ENCODE data around the gene EXOC6B. TPM values are rescaled to one million over a fixed set of nuclear protein-coding genes. Genes with fewer than 3 reads are reported as not detected.

The EXOC6B gene
- polyA plus RNA-seq, 1 donor from 2014 or later: 3.2 TPM

GRCh38 chr2:72821118-72821517 lies 4.7 kb downstream of the EXOC6B start:
- Mint-ChIP-seq H3K27me3 (peaks cover 3% of the 10 kb centered on the region), H3K27ac (no peak overlapping the region), H3K9me3 (no peaks in the 10 kb centered on the region), H3K4me1 (peaks cover 16 to 32% (median 23%) of the 10 kb centered on the region in 3 donors), H3K36me3 (peaks cover 1% of the 10 kb centered on the region), H3K4me3 (no peak overlapping the region)

GRCh38 chr2:72819501-72819900 lies 6.3 kb downstream of the EXOC6B start:
- no peaks in the 10 kb centered on the region for H3K9me3 Mint-ChIP-seq
- peaks cover 10 to 24% (median 15%) of the 10 kb centered on the region in 3 donors for H3K4me1 Mint-ChIP-seq
- peaks cover 3% of the 10 kb centered on the region for H3K36me3 Mint-ChIP-seq
- H3K4me3 Mint-ChIP-seq: no peak overlapping the region
- no peak overlapping the region for H3K27ac Mint-ChIP-seq
- H3K27me3 Mint-ChIP-seq: no peaks in the 10 kb centered on the region

GRCh38 chr2:72815655-72816278 lies 10.1 kb downstream of the EXOC6B start:
- Mint-ChIP-seq H3K9me3 (no peaks in the 10 kb centered on the region), H3K4me1 (peaks cover 5 to 8% (median 7%) of the 10 kb centered on the region in 3 donors), H3K4me3 (no peak overlapping the region), H3K27ac (no peak overlapping the region), H3K27me3 (no peaks in the 10 kb centered on the region), H3K36me3 (peaks cover 11% of the 10 kb centered on the region)

GRCh38 chr2:72813841-72814240 lies 12.0 kb downstream of the EXOC6B start:
- H3K4me1 Mint-ChIP-seq: peaks cover 5 to 7% (median 5%) of the 10 kb centered on the region in 3 donors
- peaks cover 17% of the 10 kb centered on the region for H3K36me3 Mint-ChIP-seq
- H3K4me3 Mint-ChIP-seq: no peak overlapping the region
- peaks cover 0 to 8% (median 6%) of the 10 kb centered on the region in 3 donors for H3K9me3 Mint-ChIP-seq
- no peak overlapping the region for H3K27ac Mint-ChIP-seq
- H3K27me3 Mint-ChIP-seq: no peaks in the 10 kb centered on the region

- Mint-ChIP-seq H3K27ac (no peak overlapping the region), H3K4me3 (no peak overlapping the region), H3K27me3 (no peaks in the 10 kb centered on the region), H3K36me3 (peaks cover 22% of the 10 kb centered on the region), H3K9me3 (peaks cover 0 to 13% (median 6%) of the 10 kb centered on the region in 3 donors), H3K4me1 (peaks cover 0 to 5% (median 4%) of the 10 kb centered on the region in 3 donors)
Measured at GRCh38 chr2:72810165-72810564, 15.7 kb downstream of the EXOC6B start.

GRCh38 chr2:72809095-72809494 lies 16.7 kb downstream of the EXOC6B start:
- no peaks in the 10 kb centered on the region for H3K27me3 Mint-ChIP-seq
- H3K4me3 Mint-ChIP-seq: peak overlapping the region in 1 of 4 donors; percentile 70
- peaks cover 22% of the 10 kb centered on the region for H3K36me3 Mint-ChIP-seq
- H3K27ac Mint-ChIP-seq: no peak overlapping the region
- peaks cover 0 to 13% (median 6%) of the 10 kb centered on the region in 3 donors for H3K9me3 Mint-ChIP-seq
- H3K4me1 Mint-ChIP-seq: peaks cover 0 to 5% (median 4%) of the 10 kb centered on the region in 3 donors

GRCh38 chr2:72806280-72806945 lies 19.4 kb downstream of the EXOC6B start:
- no peaks in the 10 kb centered on the region for H3K4me1 Mint-ChIP-seq
- no peak overlapping the region for H3K4me3 Mint-ChIP-seq

GRCh38 chr2:72803626-72804320 lies 22.1 kb downstream of the EXOC6B start:
- H3K36me3 Mint-ChIP-seq: peaks cover 6% of the 10 kb centered on the region
- peaks cover 0 to 4% (median 0%) of the 10 kb centered on the region in 3 donors for H3K9me3 Mint-ChIP-seq
- H3K4me1 Mint-ChIP-seq: no peaks in the 10 kb centered on the region
- no peak overlapping the region for H3K4me3 Mint-ChIP-seq
- H3K27me3 Mint-ChIP-seq: no peaks in the 10 kb centered on the region
- no peak overlapping the region for H3K27ac Mint-ChIP-seq

More at GRCh38 chr2:72806280-72806945, 19.4 kb downstream of the EXOC6B start:
- peaks cover 15% of the 10 kb centered on the region for H3K36me3 Mint-ChIP-seq
- peaks cover 0 to 13% (median 6%) of the 10 kb centered on the region in 3 donors for H3K9me3 Mint-ChIP-seq
- H3K27me3 Mint-ChIP-seq: no peaks in the 10 kb centered on the region
- H3K27ac Mint-ChIP-seq: no peak overlapping the region

- Mint-ChIP-seq H3K27ac (no peak overlapping the region), H3K9me3 (peaks cover 0 to 3% (median 0%) of the 10 kb centered on the region in 3 donors), H3K36me3 (peaks cover 4% of the 10 kb centered on the region), H3K4me3 (no peak overlapping the region), H3K27me3 (no peaks in the 10 kb centered on the region), H3K4me1 (no peaks in the 10 kb centered on the region)
Measured at GRCh38 chr2:72803151-72803550, 22.7 kb downstream of the EXOC6B start.

GRCh38 chr2:72800492-72800891 lies 25.3 kb downstream of the EXOC6B start:
- Mint-ChIP-seq H3K4me1 (peaks cover 2 to 4% (median 4%) of the 10 kb centered on the region in 3 donors), H3K4me3 (no peak overlapping the region), H3K36me3 (no peaks in the 10 kb centered on the region), H3K9me3 (no peaks in the 10 kb centered on the region), H3K27me3 (no peaks in the 10 kb centered on the region), H3K27ac (no peak overlapping the region)

- peaks cover 0 to 3% (median 0%) of the 10 kb centered on the region in 3 donors for H3K9me3 Mint-ChIP-seq
- peaks cover 4 to 10% (median 8%) of the 10 kb centered on the region in 3 donors for H3K4me1 Mint-ChIP-seq
- no peaks in the 10 kb centered on the region for H3K27me3 Mint-ChIP-seq
- peak overlapping the region in 1 of 4 donors; percentile 22 for H3K4me3 Mint-ChIP-seq
- no peak overlapping the region for H3K27ac Mint-ChIP-seq
- H3K36me3 Mint-ChIP-seq: no peaks in the 10 kb centered on the region
Measured at GRCh38 chr2:72797740-72798139, 28.1 kb downstream of the EXOC6B start.

- no peak overlapping the region for H3K27ac Mint-ChIP-seq
- H3K36me3 Mint-ChIP-seq: no peaks in the 10 kb centered on the region
- H3K27me3 Mint-ChIP-seq: no peaks in the 10 kb centered on the region
- H3K9me3 Mint-ChIP-seq: peaks cover 0 to 3% (median 0%) of the 10 kb centered on the region in 3 donors
- H3K4me3 Mint-ChIP-seq: peak overlapping the region in 1 of 4 donors; percentile 51
- peaks cover 4 to 11% (median 10%) of the 10 kb centered on the region in 3 donors for H3K4me1 Mint-ChIP-seq
Measured at GRCh38 chr2:72796766-72797165, 29.1 kb downstream of the EXOC6B start.

- no peaks in the 10 kb centered on the region for H3K27me3 Mint-ChIP-seq
- peaks cover 0 to 3% (median 0%) of the 10 kb centered on the region in 3 donors for H3K9me3 Mint-ChIP-seq
- peak overlapping the region in 1 of 3 donors; percentile 11 for H3K27ac Mint-ChIP-seq
- H3K4me1 Mint-ChIP-seq: peaks cover 4 to 13% (median 11%) of the 10 kb centered on the region in 3 donors
- no peak overlapping the region for H3K4me3 Mint-ChIP-seq
- H3K36me3 Mint-ChIP-seq: no peaks in the 10 kb centered on the region
Measured at GRCh38 chr2:72794572-72794971, 31.3 kb downstream of the EXOC6B start.

- Mint-ChIP-seq H3K36me3 (no peaks in the 10 kb centered on the region), H3K27ac (no peak overlapping the region), H3K27me3 (no peaks in the 10 kb centered on the region), H3K9me3 (peaks cover 0 to 3% (median 0%) of the 10 kb centered on the region in 3 donors), H3K4me1 (peaks cover 4 to 13% (median 11%) of the 10 kb centered on the region in 3 donors), H3K4me3 (no peak overlapping the region)
Measured at GRCh38 chr2:72793798-72794440, 31.9 kb downstream of the EXOC6B start.

- peaks cover 3 to 16% (median 3%) of the 10 kb centered on the region in 3 donors for H3K4me1 Mint-ChIP-seq
Measured at GRCh38 chr2:72789241-72789640, 36.6 kb downstream of the EXOC6B start.

More at GRCh38 chr2:72789241-72789640, 36.6 kb downstream of the EXOC6B start:
- Mint-ChIP-seq H3K9me3 (peaks cover 2 to 7% (median 4%) of the 10 kb centered on the region in 3 donors), H3K27me3 (no peaks in the 10 kb centered on the region), H3K27ac (no peak overlapping the region), H3K36me3 (peaks cover 4% of the 10 kb centered on the region), H3K4me3 (no peak overlapping the region)

All from IgD-negative memory B cell (primary cell).